HepG2 (cell line): ENCODE results near the gene MIF4GD. TPM values are rescaled to one million over a fixed set of nuclear protein-coding genes. Genes with fewer than 3 reads are reported as not detected.

ENCODE experiments used
- ATAC-seq: fragments of 200-7000 bp; cut with Tn5 transposase; 3 replicates; pipeline ENCODE4 v1.9.1; 2020; ENCODE audit warnings: mild to moderate bottlenecking, moderate library complexity
- BruUV-seq: library from RNA; stranded (reverse); fragments of 400-500 nt; replicated peaks from 2 replicates; lab custom pipeline; 2021; lab: Mats Ljungman, UMichigan
- CTCF ChIA-PET: fragments of 300-600 bp; formaldehyde crosslinking; extraction: SDS; loops from one replicate; lab custom pipeline; 2021; ENCODE audit warnings: low total read pairs, inconsistent platforms, low intra/inter-chr PET ratio; lab: Yijun Ruan, JAX
- POLR2A ChIA-PET: fragments of 350-600 bp; sonication (Branson Sonifier 250); formaldehyde crosslinking; loops from one replicate; lab custom pipeline; 2020; ENCODE audit warnings: antibody characterized with exemption, inconsistent platforms; lab: Yijun Ruan, JAX
- DNase-seq: peaks from one replicate; pipeline ENCODE4 v3.0.0-alpha.2; 2015; ENCODE audit warnings: low spot score
- FAIRE-seq: peaks from 3 replicates; lab custom pipeline; 2011; peaks lifted over from hg19 to GRCh38; lab: Jason Lieb, UNC
- H2AFZ ChIP-seq: one replicate; pipeline ENCODE4 v1.6.1; 2011; ENCODE audit warnings: low read length, inconsistent platforms
- H3K27ac ChIP-seq: fragments of 300-600 bp; 3 replicates; pipeline ENCODE4 v1.8.0; 2011; ENCODE audit warnings: mixed run types, mild to moderate bottlenecking, mixed read lengths, low read length, inconsistent platforms; ENCODE audit not compliant: insufficient read depth; ENCODE audit errors: extremely low read length
- H3K27me3 ChIP-seq, 2 experiments: fragments of 200-600 bp in 1 of 2; 2 replicates in 1 of 2; 3 replicates in 1 of 2; pipeline versions ENCODE4 v1.6.0 to v1.8.0; 2011; ENCODE audit warnings: low read length in 2 of 2, mild to moderate bottlenecking in 2 of 2, moderate library complexity in 2 of 2, inconsistent platforms in 1 of 2; ENCODE audit not compliant: insufficient read depth in 2 of 2, control insufficient read depth in 1 of 2
- H3K36me3 ChIP-seq, 2 experiments: fragments of 200-600 bp in 1 of 2; replicated peaks in 1 of 2; 2 replicates in 1 of 2; 3 replicates in 1 of 2; pipeline versions ENCODE4 v1.5.1 to v1.8.0; 2011; ENCODE audit warnings: low read length in 2 of 2, inconsistent platforms in 1 of 2; ENCODE audit not compliant: insufficient read depth in 2 of 2, control insufficient read depth in 1 of 2
- H3K4me1 ChIP-seq: 2 replicates; pipeline ENCODE4 v1.5.1; 2012; ENCODE audit warnings: low read length, inconsistent platforms; ENCODE audit not compliant: insufficient read depth
- H3K4me2 ChIP-seq: 2 replicates; pipeline ENCODE4 v1.6.0; 2011; ENCODE audit warnings: low read depth, low read length, inconsistent platforms
- H3K4me3 ChIP-seq, 3 experiments: fragments of 200-600 bp in 1 of 3; sonication (generic), shearing (Covaris generic) in 1 of 3; replicated peaks in 1 of 3; 2 replicates each; pipeline ENCODE4 v1.5.1; 2011 to 2016; ENCODE audit warnings: low read length in 3 of 3, inconsistent platforms in 2 of 3, low read depth in 2 of 3, mild to moderate bottlenecking in 2 of 3, control low read depth in 1 of 3, mixed read lengths in 1 of 3; ENCODE audit not compliant: insufficient read depth in 1 of 3
- H3K79me2 ChIP-seq: one replicate; pipeline ENCODE4 v1.6.1; 2011; ENCODE audit warnings: low read length, inconsistent platforms; ENCODE audit not compliant: insufficient read depth
- H3K9ac ChIP-seq: 2 replicates; pipeline ENCODE4 v1.6.0; 2011; ENCODE audit warnings: mild to moderate bottlenecking, low read depth, low read length, inconsistent platforms; ENCODE audit not compliant: insufficient read depth
- H3K9me3 ChIP-seq: 2 replicates; pipeline ENCODE4 v1.5.1; 2012; ENCODE audit warnings: mild to moderate bottlenecking, low read length
- H4K20me1 ChIP-seq: 2 replicates; pipeline ENCODE4 v1.6.0; 2011; ENCODE audit warnings: inconsistent platforms, mild to moderate bottlenecking, low read length, moderate library complexity; ENCODE audit not compliant: insufficient read depth
- ATRX ChIP-seq: sonication (generic); formaldehyde crosslinking; IDR thresholded peaks from 2 replicates; pipeline ENCODE4 v1.4.0; 2020; ENCODE audit warnings: missing genetic modification reagents, borderline replicate concordance
- E2F2 ChIP-seq: sonication (generic); formaldehyde crosslinking; IDR thresholded peaks from 2 replicates; pipeline ENCODE4 v1.4.0; 2020; ENCODE audit warnings: missing genetic modification reagents, borderline replicate concordance
- FOSL1 ChIP-seq: sonication (generic); formaldehyde crosslinking; IDR thresholded peaks from 2 replicates; pipeline ENCODE4 v1.9.0; 2021; ENCODE audit warnings: missing genetic modification reagents, borderline replicate concordance
- NFIB ChIP-seq: sonication (generic); formaldehyde crosslinking; IDR thresholded peaks from 2 replicates; pipeline ENCODE4 v1.9.0; 2021; ENCODE audit warnings: missing genetic modification reagents, mild to moderate bottlenecking, borderline replicate concordance
- POLR2G ChIP-seq: fragments of 200-400 bp; formaldehyde crosslinking; IDR thresholded peaks from 2 replicates; pipeline ENCODE4 v1.6.1; 2018; ENCODE audit warnings: mild to moderate bottlenecking, low read depth, low read length, moderate library complexity
- RBM22 ChIP-seq: fragments of 200-400 bp; formaldehyde crosslinking; optimal IDR thresholded peaks from 2 replicates; pipeline ENCODE3; 2017; ENCODE audit warnings: mild to moderate bottlenecking, low read length, moderate library complexity
- ZNF101 ChIP-seq: sonication (generic); formaldehyde crosslinking; IDR thresholded peaks from 2 replicates; pipeline ENCODE4 v1.4.0; 2020; ENCODE audit warnings: mild to moderate bottlenecking, low read depth, missing genetic modification reagents, borderline replicate concordance
- ZSCAN12 ChIP-seq: sonication (generic); formaldehyde crosslinking; IDR thresholded peaks from 2 replicates; pipeline ENCODE4 v1.9.0; 2021; ENCODE audit warnings: mild to moderate bottlenecking, missing genetic modification reagents
- whole genome bisulfite sequencing: methylation state at CpG from one replicate; pipeline ENCODE4 v1.1.6; 2017; ENCODE audit warnings: low lambda C conversion rate; 5-methylcytosine and 5-hydroxymethylcytosine counted together
- in situ Hi-C: cut with HindIII; loops from 2 replicates; pipeline ENCODE4 v1.10.0; 2017; ENCODE audit warnings: low pct_unique_long_range_greater_than_20kb; ENCODE audit not compliant: extremely low pct_ligation_motif_present
- intact Hi-C: fragments of 100-400 bp; cut with micrococcal nuclease; formaldehyde crosslinking; loops from one replicate; pipeline ENCODE4 v1.10.0; 2022; ENCODE audit not compliant: unreplicated experiment
- polyA plus RNA-seq, 8 experiments: library from polyadenylated mRNA; depleted of rRNA in 3 of 8; stranded (reverse) in 7 of 8; unstranded in 1 of 8; fragments of >200 nt; fragmentation: Illumina TruSeq in 4 of 8; extraction: Trizol in 4 of 8; gene quantifications; 2 replicates each; pipeline versions ENCODE4 v1.2.1 to v1.2.3, GENCODE V29; 2011 to 2016; ENCODE audit warnings: low read depth in 4 of 8, missing spikeins in 1 of 8, mixed read lengths in 1 of 8; ENCODE audit not compliant: insufficient read depth in 1 of 8
- total RNA-seq, 5 experiments: library from RNA; depleted of rRNA; stranded (reverse); fragments of >200 nt; fragmentation: Illumina TruSeq; extraction: Trizol; gene quantifications; 2 replicates each; pipeline ENCODE4 v1.2.3, GENCODE V29; 2016; ENCODE audit warnings: low read depth in 1 of 5

The MIF4GD gene
- total and polyA plus RNA-seq, 2 of the 13 experiments (the other 11 are each of a cell fraction or from before 2014, with no cell fraction given), result 14.0 to 28.0 TPM

DNA sequence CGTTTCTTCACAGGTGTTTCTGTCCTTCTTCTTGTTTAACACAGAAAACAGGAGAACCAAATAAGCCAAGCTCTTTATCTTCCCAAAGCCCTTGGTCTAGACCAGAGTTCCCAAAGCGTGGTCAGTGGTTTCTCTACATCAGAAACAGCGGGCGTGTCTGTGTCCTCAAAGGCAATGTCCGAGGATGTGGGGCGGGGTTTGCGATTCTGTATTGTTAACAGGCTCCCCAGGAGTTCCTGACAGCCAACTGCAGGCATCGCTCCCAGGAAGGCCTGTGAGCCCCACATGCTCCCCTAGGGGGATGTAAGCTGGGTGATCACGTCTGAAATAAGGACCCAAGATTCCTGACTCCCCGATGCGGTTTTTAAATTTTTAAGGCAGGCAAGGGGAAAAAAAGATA lies 46.6 kb upstream of the MIF4GD start:
- H4K20me1 ChIP-seq, result no peaks in the 10 kb centered on the region
- FAIRE-seq (no peak), DNase-seq (no peak), ATAC-seq (no peak)
- peaks cover 22% of the 10 kb centered on the region for H3K4me1 ChIP-seq
- no peak overlapping the region for H3K9ac ChIP-seq
- no TSS peak for BruUV-seq
- intact Hi-C loops, result no loop called here
- POLR2A ChIA-PET, result interaction anchor here (2.5 to 2.8 kb wide), 3 partner anchors 9 to 88 kb away, joined by 7 to 14 read pairs (median 12); partner anchors contain the start of gene GRB2
- WGBS, result 92% methylated on average over 11 of the region's 11 CpGs
- H3K36me3 ChIP-seq, result peaks cover 21 to 41% of the 10 kb centered on the region in 2 experiments
- TF ChIP-seq E2F2 (no peak), ATRX (CRISPR knock-in tag) (no peak), NFIB (CRISPR knock-in tag) (no peak), ZSCAN12 (CRISPR knock-in tag) (no peak), ZNF101 (CRISPR knock-in tag) (no peak)
- TF ChIP-seq, all 625 proteins: peak for 0
- Histone ChIP-seq H3K4me2 (no peak overlapping the region), H3K27ac (no peak overlapping the region), H3K79me2 (no peaks in the 10 kb centered on the region), H3K4me3 (no peak overlapping the region), H2AFZ (no peak overlapping the region), H3K9me3 (no peaks in the 10 kb centered on the region), H3K27me3 (no peaks in the 10 kb centered on the region)
- CTCF ChIA-PET, result no interaction called here
- in situ Hi-C loops, result loop anchor here (5.0 kb wide), 1 partner anchor 95 kb away; no protein-coding TSS in a partner anchor

DNA sequence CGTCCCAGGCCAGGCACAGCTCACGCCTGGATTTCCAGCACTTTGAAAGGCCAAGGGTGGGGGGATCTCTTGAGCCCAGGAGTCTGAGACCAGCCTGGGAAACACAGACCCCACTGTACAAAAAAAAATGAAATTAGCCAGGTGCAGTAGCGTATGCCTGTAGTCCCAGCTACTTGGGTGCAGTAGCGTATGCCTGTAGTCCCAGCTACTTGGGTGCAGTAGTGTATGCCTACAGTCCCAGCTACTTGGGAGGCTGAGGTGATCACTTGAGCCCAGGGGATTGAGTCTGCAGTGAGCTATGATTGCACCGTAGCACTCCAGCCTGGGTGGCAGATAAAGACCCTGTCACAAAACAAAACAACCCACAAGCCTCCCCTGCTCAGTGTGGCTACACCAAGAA lies 45.2 kb upstream of the MIF4GD start:
- ATAC-seq (peak; percentile 6; the same call in 2 of the 3 replicates), DNase-seq (no peak), FAIRE-seq (no peak)
- Histone ChIP-seq H3K27me3 (no peaks in the 10 kb centered on the region), H3K36me3 (peaks cover 13 to 33% of the 10 kb centered on the region in 2 experiments), H4K20me1 (no peaks in the 10 kb centered on the region), H3K4me2 (no peak overlapping the region), H3K9me3 (no peaks in the 10 kb centered on the region), H3K27ac (no peak overlapping the region), H3K4me3 (no peak overlapping the region), H3K4me1 (peaks cover 32% of the 10 kb centered on the region), H2AFZ (no peak overlapping the region), H3K79me2 (no peaks in the 10 kb centered on the region), H3K9ac (no peak overlapping the region)
- in situ Hi-C loops, result loop anchor here (5.0 kb wide), 1 partner anchor 96 kb away; no protein-coding TSS in a partner anchor
- ChIA-PET POLR2A (interaction anchor here (1.4 to 2.8 kb wide), 6 partner anchors 8 to 89 kb away, joined by 3 to 14 read pairs (median 6); partner anchors contain the start of genes GRB2 and SLC25A19), CTCF (no interaction called here)
- BruUV-seq, result no TSS peak
- TF ChIP-seq POLR2G (0 out of 2 replicates have a peak, but pooled peaks have one; percentile 27), RBM22 (peak; percentile 2), FOSL1 (CRISPR knock-in tag) (no peak)
- intact Hi-C loops, result no loop called here
- WGBS, result 90% methylated on average over 5 of the region's 5 CpGs
